ENCODE results near the gene CHAT.

DNA sequence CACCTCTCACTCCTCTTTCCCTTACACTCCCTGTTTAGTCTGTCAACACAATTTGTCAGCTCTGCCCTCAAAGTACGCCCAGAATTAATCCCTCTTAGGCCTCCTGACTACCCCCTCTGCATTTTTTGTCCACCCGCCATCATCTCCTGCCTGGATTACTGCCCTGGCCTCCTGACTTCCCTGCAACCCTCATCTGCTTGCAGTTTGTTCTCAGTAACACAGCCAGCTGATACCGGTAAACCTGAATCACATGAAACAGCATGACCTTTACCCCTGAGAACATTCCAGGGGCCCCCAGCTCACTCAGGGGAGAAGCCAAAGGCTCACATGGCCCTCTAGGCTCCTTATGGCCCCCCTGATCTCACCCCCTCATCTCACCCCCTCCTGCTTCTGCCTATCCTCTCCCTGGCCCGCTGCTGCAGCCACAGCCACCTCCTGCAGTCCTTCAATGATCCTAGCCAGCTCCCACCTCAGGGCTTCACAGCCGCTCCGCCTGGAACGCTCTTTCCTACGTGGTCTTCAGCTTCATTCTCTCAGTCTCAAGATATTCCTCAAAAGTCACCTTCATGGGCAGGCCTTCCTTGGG is 74.5 kb downstream of the CHAT start:
- TF ChIP-seq, protein P1, sequence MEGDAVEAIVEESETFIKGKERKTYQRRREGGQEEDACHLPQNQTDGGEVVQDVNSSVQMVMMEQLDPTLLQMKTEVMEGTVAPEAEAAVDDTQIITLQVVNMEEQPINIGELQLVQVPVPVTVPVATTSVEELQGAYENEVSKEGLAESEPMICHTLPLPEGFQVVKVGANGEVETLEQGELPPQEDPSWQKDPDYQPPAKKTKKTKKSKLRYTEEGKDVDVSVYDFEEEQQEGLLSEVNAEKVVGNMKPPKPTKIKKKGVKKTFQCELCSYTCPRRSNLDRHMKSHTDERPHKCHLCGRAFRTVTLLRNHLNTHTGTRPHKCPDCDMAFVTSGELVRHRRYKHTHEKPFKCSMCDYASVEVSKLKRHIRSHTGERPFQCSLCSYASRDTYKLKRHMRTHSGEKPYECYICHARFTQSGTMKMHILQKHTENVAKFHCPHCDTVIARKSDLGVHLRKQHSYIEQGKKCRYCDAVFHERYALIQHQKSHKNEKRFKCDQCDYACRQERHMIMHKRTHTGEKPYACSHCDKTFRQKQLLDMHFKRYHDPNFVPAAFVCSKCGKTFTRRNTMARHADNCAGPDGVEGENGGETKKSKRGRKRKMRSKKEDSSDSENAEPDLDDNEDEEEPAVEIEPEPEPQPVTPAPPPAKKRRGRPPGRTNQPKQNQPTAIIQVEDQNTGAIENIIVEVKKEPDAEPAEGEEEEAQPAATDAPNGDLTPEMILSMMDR (IDR thresholded peaks at IDR 0.05), result no peak
- TF ChIP-seq TCF7L2 (IDR thresholded peaks at IDR 0.05; ENCODE audit: low read depth, low read length), result no peak
- TF ChIP-seq POLR2AphosphoS5 (IDR thresholded peaks at IDR 0.05; ENCODE audit: low read depth, low read length), result no peak
- TF ChIP-seq, protein P2, sequence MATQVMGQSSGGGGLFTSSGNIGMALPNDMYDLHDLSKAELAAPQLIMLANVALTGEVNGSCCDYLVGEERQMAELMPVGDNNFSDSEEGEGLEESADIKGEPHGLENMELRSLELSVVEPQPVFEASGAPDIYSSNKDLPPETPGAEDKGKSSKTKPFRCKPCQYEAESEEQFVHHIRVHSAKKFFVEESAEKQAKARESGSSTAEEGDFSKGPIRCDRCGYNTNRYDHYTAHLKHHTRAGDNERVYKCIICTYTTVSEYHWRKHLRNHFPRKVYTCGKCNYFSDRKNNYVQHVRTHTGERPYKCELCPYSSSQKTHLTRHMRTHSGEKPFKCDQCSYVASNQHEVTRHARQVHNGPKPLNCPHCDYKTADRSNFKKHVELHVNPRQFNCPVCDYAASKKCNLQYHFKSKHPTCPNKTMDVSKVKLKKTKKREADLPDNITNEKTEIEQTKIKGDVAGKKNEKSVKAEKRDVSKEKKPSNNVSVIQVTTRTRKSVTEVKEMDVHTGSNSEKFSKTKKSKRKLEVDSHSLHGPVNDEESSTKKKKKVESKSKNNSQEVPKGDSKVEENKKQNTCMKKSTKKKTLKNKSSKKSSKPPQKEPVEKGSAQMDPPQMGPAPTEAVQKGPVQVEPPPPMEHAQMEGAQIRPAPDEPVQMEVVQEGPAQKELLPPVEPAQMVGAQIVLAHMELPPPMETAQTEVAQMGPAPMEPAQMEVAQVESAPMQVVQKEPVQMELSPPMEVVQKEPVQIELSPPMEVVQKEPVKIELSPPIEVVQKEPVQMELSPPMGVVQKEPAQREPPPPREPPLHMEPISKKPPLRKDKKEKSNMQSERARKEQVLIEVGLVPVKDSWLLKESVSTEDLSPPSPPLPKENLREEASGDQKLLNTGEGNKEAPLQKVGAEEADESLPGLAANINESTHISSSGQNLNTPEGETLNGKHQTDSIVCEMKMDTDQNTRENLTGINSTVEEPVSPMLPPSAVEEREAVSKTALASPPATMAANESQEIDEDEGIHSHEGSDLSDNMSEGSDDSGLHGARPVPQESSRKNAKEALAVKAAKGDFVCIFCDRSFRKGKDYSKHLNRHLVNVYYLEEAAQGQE (IDR thresholded peaks at IDR 0.05; ENCODE audit: insufficient read depth in 1 of 2, low read depth in 2 of 2, low read length in 1 of 2), result no peak
- no peak for TF ChIP-seq SIN3A (IDR thresholded peaks at IDR 0.05; ENCODE audit: borderline replicate concordance, insufficient read depth, low read depth, low read length)

Measured in Panc1 (cell line).